GM12878 (cell line): ENCODE measurements around the gene FADD.

Source experiments
- CBX3 ChIP-seq: fragments of 200-600 bp; sonication (generic); IDR thresholded peaks from 2 replicates; pipeline ENCODE4 v1.6.1; 2016; ENCODE audit warnings: low read depth, borderline replicate concordance
- CHD1 ChIP-seq: IDR thresholded peaks from 2 replicates; pipeline ENCODE4 v1.6.1; 2012; ENCODE audit warnings: low read depth, low read length, improper control_type of control experiment
- EZH2 ChIP-seq: IDR thresholded peaks from 2 replicates; pipeline ENCODE4 v1.6.1; 2012; ENCODE audit warnings: low read depth, mild to moderate bottlenecking, control low read depth, inconsistent platforms, low read length, borderline replicate concordance; ENCODE audit not compliant: control insufficient read depth
- POLR2A ChIP-seq: IDR thresholded peaks from 2 replicates; pipeline ENCODE4 v1.6.1; 2011; ENCODE audit warnings: low read depth, mild to moderate bottlenecking, low read length
- SIX5 ChIP-seq: IDR thresholded peaks from 2 replicates; pipeline ENCODE4 v1.6.1; 2011; ENCODE audit warnings: mild to moderate bottlenecking, low read depth, low read length, moderate library complexity; ENCODE audit not compliant: severe bottlenecking
- SP1 ChIP-seq: IDR thresholded peaks from one replicate; pipeline ENCODE4 v1.6.1; 2011; ENCODE audit warnings: low read depth, low read length
- STAT1 ChIP-seq: fragments of 450-650 bp; conservative IDR thresholded peaks from 2 replicates; pipeline ENCODE4 v1.6.1; 2014; ENCODE audit warnings: antibody characterized with exemption, mild to moderate bottlenecking
- TAF1 ChIP-seq: IDR thresholded peaks from 2 replicates; pipeline ENCODE4 v1.6.1; 2011; ENCODE audit warnings: mild to moderate bottlenecking, low read depth, low read length, borderline replicate concordance
- TF ChIP-seq, protein P1 (sequence below), 3 experiments: IDR thresholded peaks in 2 of 3; conservative IDR thresholded peaks in 1 of 3; 2 replicates each; pipeline ENCODE4 v1.5.1; 2011; ENCODE audit warnings: low read depth in 3 of 3, low read length in 3 of 3, mild to moderate bottlenecking in 3 of 3, control low read depth in 2 of 3, moderate library complexity in 2 of 3, inconsistent platforms in 1 of 3, mixed read lengths in 1 of 3; ENCODE audit not compliant: control insufficient read depth in 2 of 3, insufficient read depth in 1 of 3; ENCODE audit errors: extremely low read depth in 1 of 3
- TF ChIP-seq, protein P2 (sequence below): IDR thresholded peaks from 2 replicates; pipeline ENCODE4 v1.6.1; 2012; ENCODE audit warnings: improper control_type of control experiment, low read depth, low read length; ENCODE audit not compliant: insufficient replicate concordance
- TF ChIP-seq, protein P3 (sequence below): fragments of 150-350 bp; IDR thresholded peaks from 2 replicates; pipeline ENCODE4 v1.6.1; 2016; ENCODE audit warnings: low read depth, low read length
- TF ChIP-seq, protein P4 (sequence below): IDR thresholded peaks from 2 replicates; pipeline ENCODE4 v1.6.1; 2011; ENCODE audit warnings: low read depth, mild to moderate bottlenecking, low read length, moderate library complexity, borderline replicate concordance; ENCODE audit errors: extremely low read depth
- TF ChIP-seq, protein P5 (sequence below): IDR thresholded peaks from 2 replicates; pipeline ENCODE4 v1.6.1; 2012; ENCODE audit warnings: mild to moderate bottlenecking, low read depth, low read length

DNA sequence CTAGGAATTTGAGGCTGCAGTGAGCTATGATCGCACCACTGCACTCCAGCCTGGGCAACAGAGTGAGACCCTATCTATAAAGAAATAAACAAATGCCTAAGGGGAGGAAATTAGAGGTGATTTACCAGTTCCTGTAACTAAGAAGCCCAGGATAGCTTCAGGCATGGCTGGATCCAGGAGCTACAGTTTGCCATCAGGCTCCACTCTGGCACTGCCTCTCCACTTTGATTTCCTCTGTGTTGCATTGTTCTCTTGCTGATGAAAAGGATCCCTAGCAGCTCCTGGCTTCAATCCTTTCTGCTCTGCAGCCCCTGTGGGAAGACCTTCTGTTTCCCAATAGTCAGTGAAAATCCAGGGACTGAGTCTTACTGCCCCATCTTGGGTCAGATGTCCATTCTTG lies 20.1 kb upstream of the FADD start:
- TF ChIP-seq SP1 (no peak), CBX3 (no peak), EZH2 (no peak), POLR2A (no peak), SIX5 (no peak), STAT1 (no peak), TAF1 (no peak), CHD1 (no peak)
- TF ChIP-seq, protein P1, sequence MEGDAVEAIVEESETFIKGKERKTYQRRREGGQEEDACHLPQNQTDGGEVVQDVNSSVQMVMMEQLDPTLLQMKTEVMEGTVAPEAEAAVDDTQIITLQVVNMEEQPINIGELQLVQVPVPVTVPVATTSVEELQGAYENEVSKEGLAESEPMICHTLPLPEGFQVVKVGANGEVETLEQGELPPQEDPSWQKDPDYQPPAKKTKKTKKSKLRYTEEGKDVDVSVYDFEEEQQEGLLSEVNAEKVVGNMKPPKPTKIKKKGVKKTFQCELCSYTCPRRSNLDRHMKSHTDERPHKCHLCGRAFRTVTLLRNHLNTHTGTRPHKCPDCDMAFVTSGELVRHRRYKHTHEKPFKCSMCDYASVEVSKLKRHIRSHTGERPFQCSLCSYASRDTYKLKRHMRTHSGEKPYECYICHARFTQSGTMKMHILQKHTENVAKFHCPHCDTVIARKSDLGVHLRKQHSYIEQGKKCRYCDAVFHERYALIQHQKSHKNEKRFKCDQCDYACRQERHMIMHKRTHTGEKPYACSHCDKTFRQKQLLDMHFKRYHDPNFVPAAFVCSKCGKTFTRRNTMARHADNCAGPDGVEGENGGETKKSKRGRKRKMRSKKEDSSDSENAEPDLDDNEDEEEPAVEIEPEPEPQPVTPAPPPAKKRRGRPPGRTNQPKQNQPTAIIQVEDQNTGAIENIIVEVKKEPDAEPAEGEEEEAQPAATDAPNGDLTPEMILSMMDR (IDR thresholded peaks at IDR 0.05 in 2 of 3, conservative IDR thresholded peaks at IDR 0.05 in 1 of 3; ENCODE audit: control insufficient read depth in 2 of 3, extremely low read depth in 1 of 3, insufficient read depth in 1 of 3, low read depth in 3 of 3, low read length in 3 of 3) = no peak
- TF ChIP-seq, protein P2, sequence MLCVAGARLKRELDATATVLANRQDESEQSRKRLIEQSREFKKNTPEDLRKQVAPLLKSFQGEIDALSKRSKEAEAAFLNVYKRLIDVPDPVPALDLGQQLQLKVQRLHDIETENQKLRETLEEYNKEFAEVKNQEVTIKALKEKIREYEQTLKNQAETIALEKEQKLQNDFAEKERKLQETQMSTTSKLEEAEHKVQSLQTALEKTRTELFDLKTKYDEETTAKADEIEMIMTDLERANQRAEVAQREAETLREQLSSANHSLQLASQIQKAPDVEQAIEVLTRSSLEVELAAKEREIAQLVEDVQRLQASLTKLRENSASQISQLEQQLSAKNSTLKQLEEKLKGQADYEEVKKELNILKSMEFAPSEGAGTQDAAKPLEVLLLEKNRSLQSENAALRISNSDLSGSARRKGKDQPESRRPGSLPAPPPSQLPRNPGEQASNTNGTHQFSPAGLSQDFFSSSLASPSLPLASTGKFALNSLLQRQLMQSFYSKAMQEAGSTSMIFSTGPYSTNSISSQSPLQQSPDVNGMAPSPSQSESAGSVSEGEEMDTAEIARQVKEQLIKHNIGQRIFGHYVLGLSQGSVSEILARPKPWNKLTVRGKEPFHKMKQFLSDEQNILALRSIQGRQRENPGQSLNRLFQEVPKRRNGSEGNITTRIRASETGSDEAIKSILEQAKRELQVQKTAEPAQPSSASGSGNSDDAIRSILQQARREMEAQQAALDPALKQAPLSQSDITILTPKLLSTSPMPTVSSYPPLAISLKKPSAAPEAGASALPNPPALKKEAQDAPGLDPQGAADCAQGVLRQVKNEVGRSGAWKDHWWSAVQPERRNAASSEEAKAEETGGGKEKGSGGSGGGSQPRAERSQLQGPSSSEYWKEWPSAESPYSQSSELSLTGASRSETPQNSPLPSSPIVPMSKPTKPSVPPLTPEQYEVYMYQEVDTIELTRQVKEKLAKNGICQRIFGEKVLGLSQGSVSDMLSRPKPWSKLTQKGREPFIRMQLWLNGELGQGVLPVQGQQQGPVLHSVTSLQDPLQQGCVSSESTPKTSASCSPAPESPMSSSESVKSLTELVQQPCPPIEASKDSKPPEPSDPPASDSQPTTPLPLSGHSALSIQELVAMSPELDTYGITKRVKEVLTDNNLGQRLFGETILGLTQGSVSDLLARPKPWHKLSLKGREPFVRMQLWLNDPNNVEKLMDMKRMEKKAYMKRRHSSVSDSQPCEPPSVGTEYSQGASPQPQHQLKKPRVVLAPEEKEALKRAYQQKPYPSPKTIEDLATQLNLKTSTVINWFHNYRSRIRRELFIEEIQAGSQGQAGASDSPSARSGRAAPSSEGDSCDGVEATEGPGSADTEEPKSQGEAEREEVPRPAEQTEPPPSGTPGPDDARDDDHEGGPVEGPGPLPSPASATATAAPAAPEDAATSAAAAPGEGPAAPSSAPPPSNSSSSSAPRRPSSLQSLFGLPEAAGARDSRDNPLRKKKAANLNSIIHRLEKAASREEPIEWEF = no peak
- TF ChIP-seq, protein P3, sequence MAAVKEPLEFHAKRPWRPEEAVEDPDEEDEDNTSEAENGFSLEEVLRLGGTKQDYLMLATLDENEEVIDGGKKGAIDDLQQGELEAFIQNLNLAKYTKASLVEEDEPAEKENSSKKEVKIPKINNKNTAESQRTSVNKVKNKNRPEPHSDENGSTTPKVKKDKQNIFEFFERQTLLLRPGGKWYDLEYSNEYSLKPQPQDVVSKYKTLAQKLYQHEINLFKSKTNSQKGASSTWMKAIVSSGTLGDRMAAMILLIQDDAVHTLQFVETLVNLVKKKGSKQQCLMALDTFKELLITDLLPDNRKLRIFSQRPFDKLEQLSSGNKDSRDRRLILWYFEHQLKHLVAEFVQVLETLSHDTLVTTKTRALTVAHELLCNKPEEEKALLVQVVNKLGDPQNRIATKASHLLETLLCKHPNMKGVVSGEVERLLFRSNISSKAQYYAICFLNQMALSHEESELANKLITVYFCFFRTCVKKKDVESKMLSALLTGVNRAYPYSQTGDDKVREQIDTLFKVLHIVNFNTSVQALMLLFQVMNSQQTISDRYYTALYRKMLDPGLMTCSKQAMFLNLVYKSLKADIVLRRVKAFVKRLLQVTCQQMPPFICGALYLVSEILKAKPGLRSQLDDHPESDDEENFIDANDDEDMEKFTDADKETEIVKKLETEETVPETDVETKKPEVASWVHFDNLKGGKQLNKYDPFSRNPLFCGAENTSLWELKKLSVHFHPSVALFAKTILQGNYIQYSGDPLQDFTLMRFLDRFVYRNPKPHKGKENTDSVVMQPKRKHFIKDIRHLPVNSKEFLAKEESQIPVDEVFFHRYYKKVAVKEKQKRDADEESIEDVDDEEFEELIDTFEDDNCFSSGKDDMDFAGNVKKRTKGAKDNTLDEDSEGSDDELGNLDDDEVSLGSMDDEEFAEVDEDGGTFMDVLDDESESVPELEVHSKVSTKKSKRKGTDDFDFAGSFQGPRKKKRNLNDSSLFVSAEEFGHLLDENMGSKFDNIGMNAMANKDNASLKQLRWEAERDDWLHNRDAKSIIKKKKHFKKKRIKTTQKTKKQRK = no peak
- TF ChIP-seq, protein P4, sequence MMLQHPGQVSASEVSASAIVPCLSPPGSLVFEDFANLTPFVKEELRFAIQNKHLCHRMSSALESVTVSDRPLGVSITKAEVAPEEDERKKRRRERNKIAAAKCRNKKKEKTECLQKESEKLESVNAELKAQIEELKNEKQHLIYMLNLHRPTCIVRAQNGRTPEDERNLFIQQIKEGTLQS = no peak
- TF ChIP-seq, protein P5, sequence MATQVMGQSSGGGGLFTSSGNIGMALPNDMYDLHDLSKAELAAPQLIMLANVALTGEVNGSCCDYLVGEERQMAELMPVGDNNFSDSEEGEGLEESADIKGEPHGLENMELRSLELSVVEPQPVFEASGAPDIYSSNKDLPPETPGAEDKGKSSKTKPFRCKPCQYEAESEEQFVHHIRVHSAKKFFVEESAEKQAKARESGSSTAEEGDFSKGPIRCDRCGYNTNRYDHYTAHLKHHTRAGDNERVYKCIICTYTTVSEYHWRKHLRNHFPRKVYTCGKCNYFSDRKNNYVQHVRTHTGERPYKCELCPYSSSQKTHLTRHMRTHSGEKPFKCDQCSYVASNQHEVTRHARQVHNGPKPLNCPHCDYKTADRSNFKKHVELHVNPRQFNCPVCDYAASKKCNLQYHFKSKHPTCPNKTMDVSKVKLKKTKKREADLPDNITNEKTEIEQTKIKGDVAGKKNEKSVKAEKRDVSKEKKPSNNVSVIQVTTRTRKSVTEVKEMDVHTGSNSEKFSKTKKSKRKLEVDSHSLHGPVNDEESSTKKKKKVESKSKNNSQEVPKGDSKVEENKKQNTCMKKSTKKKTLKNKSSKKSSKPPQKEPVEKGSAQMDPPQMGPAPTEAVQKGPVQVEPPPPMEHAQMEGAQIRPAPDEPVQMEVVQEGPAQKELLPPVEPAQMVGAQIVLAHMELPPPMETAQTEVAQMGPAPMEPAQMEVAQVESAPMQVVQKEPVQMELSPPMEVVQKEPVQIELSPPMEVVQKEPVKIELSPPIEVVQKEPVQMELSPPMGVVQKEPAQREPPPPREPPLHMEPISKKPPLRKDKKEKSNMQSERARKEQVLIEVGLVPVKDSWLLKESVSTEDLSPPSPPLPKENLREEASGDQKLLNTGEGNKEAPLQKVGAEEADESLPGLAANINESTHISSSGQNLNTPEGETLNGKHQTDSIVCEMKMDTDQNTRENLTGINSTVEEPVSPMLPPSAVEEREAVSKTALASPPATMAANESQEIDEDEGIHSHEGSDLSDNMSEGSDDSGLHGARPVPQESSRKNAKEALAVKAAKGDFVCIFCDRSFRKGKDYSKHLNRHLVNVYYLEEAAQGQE = no peak
